Measurements from ENCODE around the gene GRIA1.
"Not testable (repeated sequence)": the region's sequence is repeated elsewhere in the genome, so short reads cannot be mapped to it uniquely, and the experiment has no call there.

Gene GRIA1

GRCh38 chr5:153671653-153672346 is 181.3 kb downstream of the GRIA1 start:
- DNase-seq: no peak

- DNase-seq: no peak
Observed at GRCh38 chr5:153672347-153673090, 182.0 kb downstream of the GRIA1 start.

GRCh38 chr5:153674356-153674755 is 183.9 kb downstream of the GRIA1 start:
- no peak for DNase-seq

GRCh38 chr5:153676406-153676805 is 185.9 kb downstream of the GRIA1 start:
- no peak for DNase-seq

- DNase-seq: no peak
Observed at GRCh38 chr5:153676821-153677220, 186.4 kb downstream of the GRIA1 start.

GRCh38 chr5:153678617-153679329 is 188.3 kb downstream of the GRIA1 start:
- no peak for DNase-seq

GRCh38 chr5:153690236-153690635 is 199.8 kb downstream of the GRIA1 start:
- no peak for DNase-seq

- DNase-seq: no peak
Observed at GRCh38 chr5:153696256-153696655, 205.8 kb downstream of the GRIA1 start.

GRCh38 chr5:153699035-153699434 is 208.6 kb downstream of the GRIA1 start:
- no peak for DNase-seq

GRCh38 chr5:153700940-153701339 is 210.5 kb downstream of the GRIA1 start:
- no peak for DNase-seq

GRCh38 chr5:153702265-153702664 is 211.8 kb downstream of the GRIA1 start:
- no peak for DNase-seq

GRCh38 chr5:153704110-153704509 is 213.6 kb downstream of the GRIA1 start:
- DNase-seq: no peak

GRCh38 chr5:153707626-153708025 is 217.2 kb downstream of the GRIA1 start:
- no peak for DNase-seq

- DNase-seq: no peak
Observed at GRCh38 chr5:153711755-153712154, 221.3 kb downstream of the GRIA1 start.

GRCh38 chr5:153712946-153713345 is 222.5 kb downstream of the GRIA1 start:
- DNase-seq: no peak

GRCh38 chr5:153713943-153714342 is 223.5 kb downstream of the GRIA1 start:
- DNase-seq: no peak

GRCh38 chr5:153714798-153715197 is 224.3 kb downstream of the GRIA1 start:
- DNase-seq: no peak

GRCh38 chr5:153717287-153717686 is 226.8 kb downstream of the GRIA1 start:
- no peak for DNase-seq

GRCh38 chr5:153718713-153719112 is 228.2 kb downstream of the GRIA1 start:
- DNase-seq: no peak

GRCh38 chr5:153719324-153719723 is 228.9 kb downstream of the GRIA1 start:
- DNase-seq: no peak

GRCh38 chr5:153723022-153723610 is 232.6 kb downstream of the GRIA1 start:
- not testable (repeated sequence) for DNase-seq

GRCh38 chr5:153742060-153742459 is 251.6 kb downstream of the GRIA1 start:
- no peak for DNase-seq

GRCh38 chr5:153744751-153745150 is 254.3 kb downstream of the GRIA1 start:
- DNase-seq: no peak
